OCI-LY3 (cell line): ENCODE measurements around the gene FCHSD2.

ENCODE experiments used
- H2AFZ ChIP-seq: fragments of 200-600, 300-600 bp; shearing (Covaris generic); 2 replicates; pipeline ENCODE4 v1.6.0; 2014; ENCODE audit warnings: antibody characterized with exemption, low read depth, low read length
- H3K27ac ChIP-seq: fragments of 200-600, 300-600 bp; sonication (generic); 2 replicates; pipeline ENCODE4 v1.5.1; 2014; ENCODE audit warnings: mild to moderate bottlenecking, low read length, moderate library complexity, mixed read lengths
- H3K27me3 ChIP-seq: fragments of 200-600, 300-600 bp; sonication (generic); 2 replicates; pipeline ENCODE4 v1.6.1; 2014; ENCODE audit warnings: low read depth, low read length, mixed read lengths
- H3K36me3 ChIP-seq: fragments of 200-600, 300-600 bp; sonication (generic); replicated peaks from 2 replicates; pipeline ENCODE3; 2014; ENCODE audit warnings: low read depth, low read length, mixed read lengths
- H3K4me1 ChIP-seq: fragments of 300-600, 200-600 bp; sonication (generic); 2 replicates; pipeline ENCODE4 v1.6.1; 2014; ENCODE audit warnings: low read length, mixed read lengths
- H3K4me2 ChIP-seq: fragments of 200-600, 300-600 bp; sonication (generic); 2 replicates; pipeline ENCODE4 v1.6.1; 2014; ENCODE audit warnings: low read length, mixed read lengths
- H3K4me3 ChIP-seq: fragments of 300-600, 200-600 bp; sonication (generic); 2 replicates; pipeline ENCODE4 v1.5.1; 2014; ENCODE audit warnings: antibody characterized with exemption, mild to moderate bottlenecking, low read length, moderate library complexity
- H3K79me2 ChIP-seq: fragments of 300-600, 200-600 bp; shearing (Covaris generic); 2 replicates; pipeline ENCODE4 v1.6.1; 2014; ENCODE audit warnings: mild to moderate bottlenecking, low read length, mixed read lengths
- H3K9ac ChIP-seq: fragments of 300-600, 200-600 bp; shearing (Covaris generic); 2 replicates; pipeline ENCODE4 v1.6.0; 2014; ENCODE audit warnings: mild to moderate bottlenecking, low read length, moderate library complexity
- H3K9me3 ChIP-seq: fragments of 200-600, 300-600 bp; shearing (Covaris generic); 2 replicates; pipeline ENCODE4 v1.6.1; 2014; ENCODE audit warnings: low read length, mixed read lengths; ENCODE audit not compliant: insufficient read depth
- H4K20me1 ChIP-seq: fragments of 200-600, 300-600 bp; sonication (generic); 2 replicates; pipeline ENCODE4 v1.6.1; 2016; ENCODE audit warnings: low read length, mixed read lengths; ENCODE audit not compliant: insufficient read depth
- EZH2phosphoT487 ChIP-seq: fragments of 200-600 bp; shearing (Covaris generic); IDR thresholded peaks from 2 replicates; pipeline ENCODE4 v1.6.1; 2018; ENCODE audit warnings: antibody characterized with exemption, mixed run types, low read depth
- TF ChIP-seq, protein P1 (sequence below): fragments of 200-600, 300-600 bp; sonication (generic); IDR thresholded peaks from 2 replicates; pipeline ENCODE4 v1.5.1; 2014; ENCODE audit warnings: antibody characterized with exemption, low read length, low read depth

Gene FCHSD2

DNA sequence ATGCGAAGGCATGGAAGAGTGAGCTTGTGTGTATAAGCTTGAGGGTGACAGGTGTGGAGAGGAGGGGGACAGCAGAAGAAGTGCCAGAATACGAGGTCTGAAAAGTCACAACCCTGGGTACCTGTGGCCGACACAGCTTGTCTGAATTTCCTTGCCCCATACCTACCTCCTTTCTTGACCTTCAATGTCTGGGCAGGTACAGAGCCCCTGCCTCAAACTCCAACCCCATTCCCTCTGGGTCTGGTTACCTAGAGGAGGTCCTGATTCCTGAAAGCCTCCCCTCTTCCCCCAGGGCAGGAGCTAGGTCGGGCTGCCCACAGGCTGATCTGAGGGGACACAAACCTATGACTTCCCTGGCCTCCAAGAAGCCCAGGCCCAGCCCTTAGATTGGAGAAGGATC is 36.6 kb upstream of the FCHSD2 start:
- Histone ChIP-seq H3K27ac (no peak overlapping the region), H3K79me2 (peaks cover 33% of the 10 kb centered on the region), H3K27me3 (no peaks in the 10 kb centered on the region), H3K36me3 (no peaks in the 10 kb centered on the region), H3K4me3 (no peak overlapping the region), H3K9ac (no peak overlapping the region), H3K9me3 (no peaks in the 10 kb centered on the region), H3K4me2 (peak overlapping the region; percentile 56; the same call in 1 of the 2 replicates), H4K20me1 (no peaks in the 10 kb centered on the region), H2AFZ (no peak overlapping the region), H3K4me1 (peaks cover 45% of the 10 kb centered on the region)
- TF ChIP-seq, protein P1, sequence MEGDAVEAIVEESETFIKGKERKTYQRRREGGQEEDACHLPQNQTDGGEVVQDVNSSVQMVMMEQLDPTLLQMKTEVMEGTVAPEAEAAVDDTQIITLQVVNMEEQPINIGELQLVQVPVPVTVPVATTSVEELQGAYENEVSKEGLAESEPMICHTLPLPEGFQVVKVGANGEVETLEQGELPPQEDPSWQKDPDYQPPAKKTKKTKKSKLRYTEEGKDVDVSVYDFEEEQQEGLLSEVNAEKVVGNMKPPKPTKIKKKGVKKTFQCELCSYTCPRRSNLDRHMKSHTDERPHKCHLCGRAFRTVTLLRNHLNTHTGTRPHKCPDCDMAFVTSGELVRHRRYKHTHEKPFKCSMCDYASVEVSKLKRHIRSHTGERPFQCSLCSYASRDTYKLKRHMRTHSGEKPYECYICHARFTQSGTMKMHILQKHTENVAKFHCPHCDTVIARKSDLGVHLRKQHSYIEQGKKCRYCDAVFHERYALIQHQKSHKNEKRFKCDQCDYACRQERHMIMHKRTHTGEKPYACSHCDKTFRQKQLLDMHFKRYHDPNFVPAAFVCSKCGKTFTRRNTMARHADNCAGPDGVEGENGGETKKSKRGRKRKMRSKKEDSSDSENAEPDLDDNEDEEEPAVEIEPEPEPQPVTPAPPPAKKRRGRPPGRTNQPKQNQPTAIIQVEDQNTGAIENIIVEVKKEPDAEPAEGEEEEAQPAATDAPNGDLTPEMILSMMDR = no peak
- no peak for TF ChIP-seq EZH2phosphoT487

DNA sequence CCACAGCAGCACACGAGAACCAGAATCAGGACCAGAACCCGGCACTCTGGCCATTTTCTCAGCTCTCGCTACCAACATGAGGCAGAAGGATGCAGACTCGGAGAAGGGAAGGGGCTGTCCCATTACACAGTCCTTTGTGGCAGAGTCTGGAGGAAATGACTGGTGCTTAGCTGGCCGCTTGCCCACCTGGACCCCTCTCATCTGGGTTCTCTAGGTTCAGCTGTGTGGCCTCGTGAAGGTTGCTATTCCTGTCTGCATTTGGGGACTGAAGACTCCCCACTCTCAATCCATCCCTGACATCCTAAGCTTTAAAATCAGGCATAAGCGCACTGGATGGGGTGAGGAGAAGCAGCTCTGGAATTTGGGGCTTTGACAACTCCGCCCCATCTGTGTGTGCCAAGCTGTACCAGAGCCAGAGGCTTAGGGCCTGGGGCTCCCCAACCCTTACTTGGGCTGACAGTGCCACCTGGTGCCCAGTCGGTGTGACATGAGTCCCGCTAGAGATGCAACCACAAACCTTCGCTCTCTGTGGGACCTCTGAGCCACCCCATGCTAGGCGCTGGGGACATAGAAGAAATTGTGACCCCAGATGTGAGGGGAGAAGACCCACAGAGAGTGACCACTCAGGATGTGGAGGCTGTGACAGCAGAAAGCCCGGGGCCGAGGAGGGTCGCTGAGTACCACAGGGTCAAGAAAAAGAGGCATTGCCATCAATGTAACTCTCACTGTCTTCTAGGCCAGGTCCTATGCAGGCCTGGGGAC is 35.8 kb upstream of the FCHSD2 start:
- Histone ChIP-seq H3K4me3 (no peak overlapping the region), H3K4me2 (peak overlapping the region; percentile 56), H3K27me3 (no peaks in the 10 kb centered on the region), H4K20me1 (no peaks in the 10 kb centered on the region), H2AFZ (no peak overlapping the region), H3K4me1 (peaks cover 49% of the 10 kb centered on the region), H3K79me2 (peaks cover 33% of the 10 kb centered on the region), H3K36me3 (no peaks in the 10 kb centered on the region), H3K9ac (peak overlapping the region; percentile 47; the same call in 1 of the 2 replicates), H3K9me3 (no peaks in the 10 kb centered on the region), H3K27ac (peak overlapping the region; percentile 27)
- TF ChIP-seq, protein P1 = peak; percentile 97
- TF ChIP-seq EZH2phosphoT487 = no peak

GRCh38 chr11:73177380-73177777 is 35.3 kb upstream of the FCHSD2 start:
- Histone ChIP-seq H2AFZ (no peak overlapping the region), H3K4me1 (peaks cover 49% of the 10 kb centered on the region), H3K4me3 (no peak overlapping the region), H3K36me3 (no peaks in the 10 kb centered on the region), H3K27ac (peak overlapping the region; percentile 27), H3K79me2 (peaks cover 33% of the 10 kb centered on the region), H4K20me1 (no peaks in the 10 kb centered on the region), H3K27me3 (no peaks in the 10 kb centered on the region), H3K4me2 (peak overlapping the region; percentile 39), H3K9me3 (no peaks in the 10 kb centered on the region), H3K9ac (peak overlapping the region; percentile 47; the same call in 1 of the 2 replicates)
- TF ChIP-seq, protein P1 = no peak
- TF ChIP-seq EZH2phosphoT487 = no peak

DNA sequence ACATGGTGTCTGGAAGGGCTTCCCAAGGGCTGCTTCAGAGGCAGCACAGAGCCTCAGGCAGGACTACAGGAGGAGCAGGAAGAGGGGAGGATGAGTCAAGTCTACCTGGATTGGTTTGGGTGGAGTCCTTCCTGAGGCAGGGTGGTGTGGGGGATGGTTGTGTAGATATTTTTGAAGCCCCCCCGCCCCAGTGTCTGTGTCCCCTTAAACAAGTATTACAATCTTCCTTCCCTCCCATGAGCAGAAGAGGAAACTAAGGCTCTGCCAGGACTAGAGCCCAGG is 34.7 kb upstream of the FCHSD2 start:
- Histone ChIP-seq H3K4me3 (no peak overlapping the region), H4K20me1 (no peaks in the 10 kb centered on the region), H3K36me3 (no peaks in the 10 kb centered on the region), H3K9ac (peak overlapping the region; percentile 47; the same call in 1 of the 2 replicates), H3K9me3 (no peaks in the 10 kb centered on the region), H3K4me2 (0 out of 2 replicates have a peak overlapping the region, but pooled peaks have one; percentile 2), H3K79me2 (peaks cover 33% of the 10 kb centered on the region), H2AFZ (no peak overlapping the region), H3K27ac (no peak overlapping the region), H3K27me3 (no peaks in the 10 kb centered on the region), H3K4me1 (peaks cover 49% of the 10 kb centered on the region)
- TF ChIP-seq, protein P1 = no peak
- no peak for TF ChIP-seq EZH2phosphoT487
